Keratinocyte (primary cell): ENCODE measurements around the gene SUSD3. TPM values are rescaled to one million over a fixed set of nuclear protein-coding genes. Genes with fewer than 3 reads are reported as not detected.

Experiments used
- DNase-seq: peaks from one replicate; pipeline ENCODE4 v3.0.0-alpha.2; 2011; ENCODE audit warnings: low read depth, missing footprints, low spot score
- FAIRE-seq: peaks from 2 replicates; lab custom pipeline; 2011; peaks lifted over from hg19 to GRCh38; lab: Jason Lieb, UNC
- H2AFZ ChIP-seq: 2 replicates; pipeline ENCODE4 v1.6.0; 2012; ENCODE audit warnings: low read length, control low read depth, inconsistent platforms; ENCODE audit not compliant: control insufficient read depth
- H3K27ac ChIP-seq: 2 replicates; pipeline ENCODE4 v1.5.1; 2011; ENCODE audit warnings: low read length; ENCODE audit not compliant: control insufficient read depth, insufficient read depth
- H3K27me3 ChIP-seq: 3 replicates; pipeline ENCODE4 v1.6.0; 2011; ENCODE audit warnings: low read length; ENCODE audit not compliant: control insufficient read depth, insufficient read depth; ENCODE audit errors: extremely low read depth
- H3K36me3 ChIP-seq, 2 experiments: 2 replicates in 1 of 2; 3 replicates in 1 of 2; pipeline ENCODE4 v1.5.1; 2011; ENCODE audit warnings: low read length in 2 of 2, mild to moderate bottlenecking in 1 of 2; ENCODE audit not compliant: control insufficient read depth in 2 of 2, insufficient read depth in 2 of 2; ENCODE audit errors: extremely low read depth in 1 of 2
- H3K4me1 ChIP-seq: 3 replicates; pipeline ENCODE4 v1.5.1; 2011; ENCODE audit warnings: low read length; ENCODE audit not compliant: control insufficient read depth, insufficient read depth; ENCODE audit errors: extremely low read depth
- H3K4me2 ChIP-seq: 3 replicates; pipeline ENCODE4 v1.6.0; 2011; ENCODE audit warnings: low read depth, low read length; ENCODE audit not compliant: control insufficient read depth, insufficient read depth; ENCODE audit errors: extremely low read depth
- H3K4me3 ChIP-seq, 3 experiments: fragments of 200-600 bp in 1 of 3; sonication (generic) in 1 of 3; 2 replicates in 2 of 3; 3 replicates in 1 of 3; pipeline ENCODE4 v1.5.1; 2011 to 2016; ENCODE audit warnings: low read length in 3 of 3, mild to moderate bottlenecking in 3 of 3, control low read depth in 2 of 3, inconsistent platforms in 1 of 3, low read depth in 1 of 3, mixed read lengths in 1 of 3, mixed run types in 1 of 3, moderate library complexity in 1 of 3; ENCODE audit not compliant: control insufficient read depth in 2 of 3, insufficient read depth in 2 of 3; ENCODE audit errors: extremely low read depth in 1 of 3
- H3K79me2 ChIP-seq: 2 replicates; pipeline ENCODE4 v1.6.0; 2012; ENCODE audit warnings: low read length; ENCODE audit not compliant: control insufficient read depth, insufficient read depth
- H3K9ac ChIP-seq: 3 replicates; pipeline ENCODE4 v1.6.0; 2011; ENCODE audit warnings: low read length; ENCODE audit not compliant: control insufficient read depth, insufficient read depth; ENCODE audit errors: extremely low read depth
- H3K9me1 ChIP-seq: 3 replicates; pipeline ENCODE4 v1.6.0; 2011; ENCODE audit warnings: low read length; ENCODE audit not compliant: control insufficient read depth, insufficient read depth; ENCODE audit errors: extremely low read depth
- H3K9me3 ChIP-seq: 2 replicates; pipeline ENCODE4 v1.5.1; 2012; ENCODE audit warnings: low read depth, low read length; ENCODE audit not compliant: control insufficient read depth
- H4K20me1 ChIP-seq: 3 replicates; pipeline ENCODE4 v1.6.0; 2011; ENCODE audit warnings: low read length; ENCODE audit not compliant: control insufficient read depth, insufficient read depth; ENCODE audit errors: extremely low read depth
- CTCF ChIP-seq, 3 experiments: IDR thresholded peaks in 1 of 3; conservative IDR thresholded peaks in 1 of 3; optimal IDR thresholded peaks in 1 of 3; 2 replicates in 2 of 3; 3 replicates in 1 of 3; pipeline versions ENCODE3 to v1.5.1; 2011; ENCODE audit warnings: low read length in 3 of 3, mild to moderate bottlenecking in 3 of 3, moderate library complexity in 2 of 3, control low read depth in 1 of 3, inconsistent platforms in 1 of 3; ENCODE audit not compliant: insufficient read depth in 2 of 3; ENCODE audit errors: extremely low read depth in 1 of 3
- EZH2 ChIP-seq: IDR thresholded peaks from one replicate; pipeline ENCODE4 v1.6.1; 2012; ENCODE audit warnings: inconsistent platforms, mild to moderate bottlenecking, low read length, moderate library complexity
- dilution Hi-C: fragments of 300-500 bp; cut with MboI; formaldehyde crosslinking; loops from one replicate; pipeline ENCODE4 v1.7.0; 2020; ENCODE audit warnings: low sequenced_read_pairs; ENCODE audit not compliant: extremely low pct_ligation_motif_present
- polyA plus RNA-seq, 5 experiments: library from polyadenylated mRNA; depleted of rRNA in 3 of 5; stranded (reverse) in 3 of 5; stranded (forward) in 1 of 5; unstranded in 1 of 5; fragments of >200 nt; gene quantifications; 1 replicate in 1 of 5; 2 replicates in 3 of 5; 3 replicates in 1 of 5; pipeline versions ENCODE4 v1.2.1 to v1.2.3, GENCODE V29; 2011 to 2012; ENCODE audit warnings: missing spikeins in 2 of 5, low read depth in 1 of 5, low replicate concordance in 1 of 5

Gene SUSD3
- polyA plus RNA-seq, 1 donor (not counting 4 experiments of a cell fraction or from before 2014, with no cell fraction given) = 0.20 TPM

- peak overlapping the region; percentile 74 for H3K4me2 ChIP-seq
- H2AFZ ChIP-seq = no peak overlapping the region
- H3K9me1 ChIP-seq = peaks cover 4% of the 10 kb centered on the region
- peak overlapping the region in 2 of 3 experiments; percentile 9 to 11 for H3K4me3 ChIP-seq
- H3K27ac ChIP-seq = peak overlapping the region; percentile 53
- H3K9me3 ChIP-seq = no peaks in the 10 kb centered on the region
- peaks cover 36% of the 10 kb centered on the region for H3K4me1 ChIP-seq
- FAIRE-seq = peak; percentile 84
- peak; percentile 64 for DNase-seq
- dilution Hi-C loops = no loop called here
- TF ChIP-seq EZH2 (no peak), CTCF (optimal IDR thresholded peaks at IDR 0.05 in 1 of 3, IDR thresholded peaks at IDR 0.05 in 1 of 3, conservative IDR thresholded peaks at IDR 0.05 in 1 of 3; ENCODE audit: extremely low read depth in 1 of 3, insufficient read depth in 2 of 3, low read length in 3 of 3) (no peak)
- peak overlapping the region; percentile 1 for H3K9ac ChIP-seq
- H3K79me2 ChIP-seq = peaks cover 37% of the 10 kb centered on the region
- H4K20me1 ChIP-seq = peaks cover 7% of the 10 kb centered on the region
- H3K36me3 ChIP-seq = no peaks in the 10 kb centered on the region
- H3K27me3 ChIP-seq = no peaks in the 10 kb centered on the region
Observed at GRCh38 chr9:93098236-93098946, 39.9 kb downstream of the SUSD3 start.

GRCh38 chr9:93099551-93100275 lies 41.2 kb downstream of the SUSD3 start:
- Histone ChIP-seq H3K9me3 (no peaks in the 10 kb centered on the region), H3K4me1 (peaks cover 36% of the 10 kb centered on the region), H3K27me3 (no peaks in the 10 kb centered on the region), H3K4me2 (peak overlapping the region; percentile 74), H3K9me1 (peaks cover 4% of the 10 kb centered on the region), H3K36me3 (no peaks in the 10 kb centered on the region), H4K20me1 (peaks cover 7% of the 10 kb centered on the region), H3K79me2 (peaks cover 41% of the 10 kb centered on the region), H3K27ac (no peak overlapping the region), H2AFZ (no peak overlapping the region), H3K4me3 (no peak overlapping the region), H3K9ac (no peak overlapping the region)
- TF ChIP-seq CTCF (optimal IDR thresholded peaks at IDR 0.05 in 1 of 3, IDR thresholded peaks at IDR 0.05 in 1 of 3, conservative IDR thresholded peaks at IDR 0.05 in 1 of 3; ENCODE audit: extremely low read depth in 1 of 3, insufficient read depth in 2 of 3, low read length in 3 of 3) = no peak
- no peak for TF ChIP-seq EZH2
- dilution Hi-C loops = no loop called here
- DNase-seq = no peak
- FAIRE-seq = no peak
